Cardiac muscle cell (in vitro differentiated cells and primary cell): ENCODE results near the gene GLTPD2. TPM values are rescaled to one million over a fixed set of nuclear protein-coding genes. Genes with fewer than 3 reads are reported as not detected.
A peak's percentile ranks its signal among the peaks of the same experiment; 100 is the strongest.

Experiments used
- DNase-seq, 2 donors: peaks; one replicate each; pipeline versions ENCODE4 v3.0.0 to v3.0.0-alpha.2; 2010 to 2017; ENCODE audit warnings: low read depth in 1 of 2, low spot score in 1 of 2
- H3K27ac ChIP-seq: fragments of 200-600 bp; sonication (generic); 2 replicates; pipeline ENCODE4 v1.5.1; 2016
- H3K27me3 ChIP-seq: fragments of 200-600 bp; sonication (generic); 2 replicates; pipeline ENCODE4 v1.6.0; 2016; ENCODE audit warnings: control low read depth
- H3K36me3 ChIP-seq: fragments of 200-600 bp; sonication (generic); 2 replicates; pipeline ENCODE4 v1.5.1; 2016; ENCODE audit warnings: control low read depth
- H3K4me1 ChIP-seq: fragments of 200-600 bp; sonication (generic); 2 replicates; pipeline ENCODE4 v1.8.1; 2017; ENCODE audit warnings: low read depth, mild to moderate bottlenecking, mixed run types
- H3K4me3 ChIP-seq: fragments of 200-600 bp; sonication (generic); 2 replicates; pipeline ENCODE4 v1.5.1; 2016; ENCODE audit warnings: mild to moderate bottlenecking
- H3K9me3 ChIP-seq: fragments of 200-600 bp; sonication (generic); 2 replicates; pipeline ENCODE4 v1.5.1; 2017; ENCODE audit warnings: low read depth, mild to moderate bottlenecking, control low read depth
- polyA plus RNA-seq: library from polyadenylated mRNA; unstranded; fragments of >200 nt; fragmentation: Nextera tagmentation; extraction: Ambion mirVana; gene quantifications from 2 replicates; pipeline ENCODE4 v1.2.1, GENCODE V29; 2016
- total RNA-seq: library from RNA; depleted of rRNA; stranded (reverse); fragments of >200 nt; gene quantifications from 2 replicates; pipeline ENCODE4 v1.2.3, GENCODE V29; 2016
- TF ChIP-seq, protein P1 (sequence below): IDR thresholded peaks from 2 replicates; pipeline ENCODE4 v1.5.1; 2012; ENCODE audit warnings: low read depth, mild to moderate bottlenecking, low read length

GLTPD2 gene
- total and polyA plus RNA-seq, 2 experiments from 2014 or later: 5.4 TPM; not detected in 1

DNA sequence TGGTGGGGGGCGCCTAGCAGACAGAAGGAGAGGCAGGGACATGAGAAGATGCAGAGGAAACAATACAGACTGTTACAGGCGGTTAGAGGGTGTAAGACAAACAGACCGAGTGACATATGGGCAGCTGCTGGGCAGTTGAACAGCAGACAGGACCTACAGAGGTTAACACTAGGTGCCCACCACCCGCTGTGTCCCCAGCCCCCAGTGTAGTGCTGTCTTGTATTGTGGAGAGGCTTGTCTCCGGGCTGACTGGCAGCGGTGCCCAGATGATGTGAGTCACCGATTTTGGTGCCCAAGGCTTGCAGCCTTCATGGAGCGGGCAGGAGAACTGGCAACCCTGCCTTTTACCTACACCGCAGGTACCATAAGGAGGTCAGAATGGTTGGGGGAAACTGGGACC lies 46.6 kb upstream of the GLTPD2 start:
- Histone ChIP-seq H3K36me3 (no peaks in the 10 kb centered on the region), H3K4me1 (no peaks in the 10 kb centered on the region), H3K27me3 (peaks cover 93% of the 10 kb centered on the region), H3K27ac (no peak overlapping the region), H3K9me3 (no peaks in the 10 kb centered on the region), H3K4me3 (no peak overlapping the region)
- TF ChIP-seq, protein P1, sequence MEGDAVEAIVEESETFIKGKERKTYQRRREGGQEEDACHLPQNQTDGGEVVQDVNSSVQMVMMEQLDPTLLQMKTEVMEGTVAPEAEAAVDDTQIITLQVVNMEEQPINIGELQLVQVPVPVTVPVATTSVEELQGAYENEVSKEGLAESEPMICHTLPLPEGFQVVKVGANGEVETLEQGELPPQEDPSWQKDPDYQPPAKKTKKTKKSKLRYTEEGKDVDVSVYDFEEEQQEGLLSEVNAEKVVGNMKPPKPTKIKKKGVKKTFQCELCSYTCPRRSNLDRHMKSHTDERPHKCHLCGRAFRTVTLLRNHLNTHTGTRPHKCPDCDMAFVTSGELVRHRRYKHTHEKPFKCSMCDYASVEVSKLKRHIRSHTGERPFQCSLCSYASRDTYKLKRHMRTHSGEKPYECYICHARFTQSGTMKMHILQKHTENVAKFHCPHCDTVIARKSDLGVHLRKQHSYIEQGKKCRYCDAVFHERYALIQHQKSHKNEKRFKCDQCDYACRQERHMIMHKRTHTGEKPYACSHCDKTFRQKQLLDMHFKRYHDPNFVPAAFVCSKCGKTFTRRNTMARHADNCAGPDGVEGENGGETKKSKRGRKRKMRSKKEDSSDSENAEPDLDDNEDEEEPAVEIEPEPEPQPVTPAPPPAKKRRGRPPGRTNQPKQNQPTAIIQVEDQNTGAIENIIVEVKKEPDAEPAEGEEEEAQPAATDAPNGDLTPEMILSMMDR: no peak
- no peak for DNase-seq

DNA sequence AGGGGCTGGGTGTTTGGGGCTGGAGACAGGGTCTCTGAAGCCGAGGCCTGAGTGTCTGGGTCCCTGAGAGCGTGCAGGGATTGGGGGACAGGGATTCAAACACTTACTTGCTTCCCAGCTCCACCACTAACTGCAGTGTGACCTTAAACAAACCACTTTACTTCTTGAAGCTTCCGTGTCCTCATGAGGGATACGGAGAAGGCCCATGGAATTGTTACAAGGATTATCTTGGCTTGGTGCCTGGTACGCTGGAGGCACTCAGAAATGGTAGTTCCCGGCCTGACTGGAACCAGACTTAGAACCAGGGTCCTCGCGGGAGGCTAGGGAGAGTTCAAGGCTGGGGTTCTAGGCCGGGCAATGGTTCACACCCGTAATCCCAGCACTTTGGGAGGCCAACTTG lies 46.1 kb upstream of the GLTPD2 start:
- H3K27ac ChIP-seq: no peak overlapping the region
- no peaks in the 10 kb centered on the region for H3K4me1 ChIP-seq
- TF ChIP-seq, protein P1: no peak
- peaks cover 88% of the 10 kb centered on the region for H3K27me3 ChIP-seq
- no peak overlapping the region for H3K4me3 ChIP-seq
- no peaks in the 10 kb centered on the region for H3K9me3 ChIP-seq
- H3K36me3 ChIP-seq: no peaks in the 10 kb centered on the region
- peak in 1 of 2 donors; percentile 24 for DNase-seq

DNA sequence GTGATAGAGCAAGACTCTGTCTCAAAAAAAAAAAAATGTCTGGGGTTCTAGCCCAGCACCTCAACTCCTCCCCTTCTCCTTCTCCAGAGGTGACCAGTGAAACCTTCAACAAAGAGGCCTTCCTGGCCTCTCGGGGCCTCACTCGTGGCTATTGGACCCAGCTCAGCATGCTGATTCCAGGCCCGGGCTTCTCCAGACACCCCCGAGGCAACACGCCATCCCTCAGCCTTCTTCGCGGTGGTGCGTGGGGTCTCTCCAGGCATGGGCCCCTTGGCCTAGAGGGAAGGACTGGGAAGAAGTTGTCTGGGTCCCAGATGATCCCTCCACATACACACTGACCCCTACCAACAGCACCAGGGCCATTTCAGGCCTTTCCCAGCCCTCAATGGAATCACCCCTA lies 45.5 kb upstream of the GLTPD2 start:
- Histone ChIP-seq H3K4me1 (no peaks in the 10 kb centered on the region), H3K27ac (no peak overlapping the region), H3K9me3 (no peaks in the 10 kb centered on the region), H3K27me3 (peaks cover 83% of the 10 kb centered on the region), H3K4me3 (no peak overlapping the region), H3K36me3 (no peaks in the 10 kb centered on the region)
- TF ChIP-seq, protein P1: no peak
- no peak for DNase-seq

DNA sequence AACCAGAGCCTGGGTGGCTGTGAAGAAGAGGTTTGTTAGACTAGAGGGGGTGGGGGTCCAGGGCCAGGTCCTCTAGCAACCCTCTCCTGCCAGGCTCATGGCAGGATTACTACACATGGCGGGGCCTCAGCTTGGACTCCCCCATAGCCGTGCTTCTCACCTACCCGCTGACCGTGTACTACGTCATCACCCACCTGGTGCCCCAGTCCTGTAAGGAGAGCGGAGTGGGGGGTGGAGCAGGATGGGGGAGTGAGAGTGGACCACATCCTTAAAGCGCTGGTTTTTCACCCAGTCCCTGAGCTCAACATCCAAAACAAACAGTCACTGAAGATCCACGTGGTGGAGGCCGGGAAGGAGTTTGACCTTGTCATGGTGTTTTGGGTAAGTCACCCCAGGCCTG lies 44.9 kb upstream of the GLTPD2 start:
- TF ChIP-seq, protein P1: no peak
- Histone ChIP-seq H3K36me3 (no peaks in the 10 kb centered on the region), H3K4me1 (no peaks in the 10 kb centered on the region), H3K4me3 (no peak overlapping the region), H3K27me3 (peaks cover 76% of the 10 kb centered on the region), H3K9me3 (no peaks in the 10 kb centered on the region), H3K27ac (no peak overlapping the region)
- no peak for DNase-seq

DNA sequence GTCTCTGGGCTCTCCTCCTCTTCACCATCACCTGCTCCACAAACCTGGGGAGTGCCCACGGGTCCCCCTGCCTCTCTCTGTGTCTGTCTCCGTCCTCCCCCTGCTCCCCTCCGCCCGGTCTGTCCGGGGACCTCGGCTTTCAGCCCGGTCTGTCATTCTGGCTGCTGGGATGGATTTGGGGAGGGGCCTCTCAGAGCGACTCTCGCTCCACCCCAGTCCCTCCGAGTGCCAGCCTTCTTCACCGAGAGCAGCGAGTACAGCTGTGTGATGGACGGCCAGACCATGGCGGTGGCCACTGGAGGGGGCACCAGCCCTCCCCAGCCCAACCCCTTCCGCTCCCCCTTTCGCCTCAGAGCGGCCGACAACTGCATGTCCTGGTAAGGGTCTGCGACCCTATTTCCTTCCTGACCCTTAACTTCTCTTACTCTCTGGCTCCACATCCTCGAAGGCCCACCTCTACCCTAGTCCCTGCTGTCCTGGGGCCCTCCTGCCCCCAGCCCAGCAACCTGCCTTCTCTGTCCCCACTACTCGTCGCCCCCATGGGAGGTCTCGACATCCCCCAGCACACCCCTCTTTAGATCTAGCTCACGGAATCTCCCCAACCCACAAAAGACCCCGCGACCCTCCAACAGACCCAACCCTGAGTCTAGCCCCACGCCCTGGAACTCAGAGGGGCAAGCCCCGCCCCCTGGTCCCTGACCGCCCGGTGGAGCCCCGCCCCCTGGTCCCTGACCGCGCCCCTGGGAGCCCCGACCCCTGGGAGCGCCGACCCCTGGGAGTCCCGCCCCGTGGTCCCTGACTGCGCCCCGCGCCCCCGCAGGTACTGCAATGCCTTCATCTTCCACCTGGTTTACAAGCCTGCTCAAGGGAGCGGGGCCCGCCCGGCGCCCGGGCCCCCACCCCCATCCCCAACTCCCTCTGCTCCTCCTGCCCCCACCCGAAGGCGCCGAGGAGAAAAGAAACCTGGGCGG lies 43.5 kb upstream of the GLTPD2 start:
- Histone ChIP-seq H3K27ac (no peak overlapping the region), H3K27me3 (peaks cover 65% of the 10 kb centered on the region), H3K36me3 (no peaks in the 10 kb centered on the region), H3K9me3 (no peaks in the 10 kb centered on the region), H3K4me3 (peak overlapping the region; percentile 18), H3K4me1 (no peaks in the 10 kb centered on the region)
- peak in 1 of 2 donors; percentile 17 for DNase-seq
- TF ChIP-seq, protein P1: no peak
